B cell (primary cell): ENCODE measurements around the gene BATF3. TPM values are rescaled to one million over a fixed set of nuclear protein-coding genes. Genes with fewer than 3 reads are reported as not detected.

Experiments
- ATAC-seq: fragments of 200-7000 bp; cut with Tn5 transposase; one replicate; pipeline ENCODE4 v1.10.0; 2021; ENCODE audit warnings: low read depth, mild to moderate bottlenecking, moderate number of reproducible peaks, moderate library complexity
- CTCF ChIA-PET: fragments of 350-600 bp; sonication (Branson Sonifier 250); formaldehyde crosslinking; loops from one replicate; lab custom pipeline; 2021; ENCODE audit warnings: antibody characterized with exemption, inconsistent platforms; lab: Charles Lee
- POLR2A ChIA-PET: fragments of 350-600 bp; sonication (Branson Sonifier 250); formaldehyde crosslinking; loops from one replicate; lab custom pipeline; 2021; ENCODE audit warnings: antibody characterized with exemption; lab: Charles Lee
- DNase-seq: peaks from one replicate; pipeline ENCODE4 v3.0.0; 2013
- H2AFZ ChIP-seq: 2 replicates; pipeline ENCODE4 v1.6.1; 2012; ENCODE audit warnings: mild to moderate bottlenecking, low read depth, low read length; ENCODE audit not compliant: insufficient read depth, poor library complexity, severe bottlenecking
- H3K27ac ChIP-seq, 2 donors: 1 replicate in 1 of 2; 2 replicates in 1 of 2; pipeline ENCODE4 v1.5.1; 2012 to 2013; ENCODE audit warnings: low read length in 2 of 2, mild to moderate bottlenecking in 2 of 2, moderate library complexity in 1 of 2
- H3K27me3 ChIP-seq, 4 experiments: fragments of 200-600 bp in 1 of 4; sonication (generic) in 1 of 4; replicated peaks in 1 of 4; 1 replicate in 2 of 4; 2 replicates in 2 of 4; pipeline versions ENCODE4 v1.6.1 to v1.7.0; 2013 to 2016; ENCODE audit warnings: low read length in 3 of 4, mild to moderate bottlenecking in 2 of 4, mixed read lengths in 1 of 4, moderate library complexity in 1 of 4; ENCODE audit not compliant: insufficient read depth in 4 of 4, control insufficient read depth in 3 of 4; ENCODE audit errors: control extremely low read depth in 1 of 4
- H3K36me3 ChIP-seq, 2 experiments: replicated peaks in 1 of 2; 1 replicate in 1 of 2; 2 replicates in 1 of 2; pipeline versions ENCODE4 v1.6.1 to v1.7.1; 2013; ENCODE audit warnings: low read length in 1 of 2; ENCODE audit not compliant: insufficient read depth in 2 of 2, control insufficient read depth in 1 of 2; ENCODE audit errors: control extremely low read depth in 1 of 2, extremely low read depth in 1 of 2
- H3K4me1 ChIP-seq, 2 donors: fragments of 200-600 bp in 1 of 2; sonication (generic) in 1 of 2; 1 replicate in 1 of 2; 2 replicates in 1 of 2; pipeline versions ENCODE4 v1.5.1 to v1.6.1; 2013 to 2017; ENCODE audit warnings: low read length in 2 of 2; ENCODE audit not compliant: control insufficient read depth in 2 of 2, insufficient read depth in 2 of 2
- H3K4me2 ChIP-seq: replicated peaks from 2 replicates; pipeline ENCODE3; 2012; ENCODE audit warnings: mild to moderate bottlenecking, low read depth, low read length; ENCODE audit not compliant: poor library complexity, severe bottlenecking
- H3K4me3 ChIP-seq, 5 experiments: fragments of 200-600 bp in 1 of 5; sonication (generic) in 1 of 5; 1 replicate in 3 of 5; 2 replicates in 2 of 5; pipeline versions ENCODE4 v1.5.1 to v1.7.0; 2011 to 2016; ENCODE audit warnings: low read length in 4 of 5, mild to moderate bottlenecking in 4 of 5, low read depth in 2 of 5, control low read depth in 1 of 5, moderate library complexity in 1 of 5; ENCODE audit not compliant: insufficient read depth in 1 of 5; ENCODE audit errors: control extremely low read depth in 1 of 5, extremely low read depth in 1 of 5
- H3K79me2 ChIP-seq: fragments of 200-600 bp; sonication (generic); one replicate; pipeline ENCODE4 v1.6.0; 2016; ENCODE audit warnings: low read length; ENCODE audit not compliant: control insufficient read depth, insufficient read depth
- H3K9ac ChIP-seq: fragments of 200-600 bp; sonication (generic); 2 replicates; pipeline ENCODE4 v1.6.1; 2017; ENCODE audit warnings: mild to moderate bottlenecking, low read length, moderate library complexity
- H3K9me3 ChIP-seq, 3 donors: one replicate each; pipeline versions ENCODE4 v1.6.1 to v1.7.1; 2013; ENCODE audit warnings: low read length in 2 of 3; ENCODE audit not compliant: control insufficient read depth in 2 of 3, insufficient read depth in 1 of 3; ENCODE audit errors: control extremely low read depth in 1 of 3
- H4K20me1 ChIP-seq: 2 replicates; pipeline ENCODE4 v1.6.0; 2012; ENCODE audit warnings: mild to moderate bottlenecking, low read length; ENCODE audit not compliant: insufficient read depth, control insufficient read depth, poor library complexity, severe bottlenecking
- H3K27ac Mint-ChIP-seq: one replicate; pipeline ENCODE4 v1.8.0; 2021; ENCODE audit warnings: mixed read lengths
- H3K27me3 Mint-ChIP-seq: one replicate; pipeline ENCODE4 v1.8.0; 2021; ENCODE audit warnings: mixed read lengths
- H3K4me1 Mint-ChIP-seq: one replicate; pipeline ENCODE4 v1.8.0; 2021; ENCODE audit warnings: mixed read lengths
- H3K4me3 Mint-ChIP-seq: one replicate; pipeline ENCODE4 v1.8.0; 2021; ENCODE audit warnings: mixed read lengths
- H3K9me3 Mint-ChIP-seq: one replicate; pipeline ENCODE4 v1.8.0; 2022; ENCODE audit warnings: mixed read lengths; ENCODE audit not compliant: insufficient read depth
- CTCF ChIP-seq: fragments of 200-600 bp; IDR thresholded peaks from one replicate; pipeline ENCODE4 v1.8.0; 2022; ENCODE audit warnings: antibody characterized with exemption, mild to moderate bottlenecking
- EZH2 ChIP-seq: IDR thresholded peaks from 2 replicates; pipeline ENCODE4 v1.6.1; 2012; ENCODE audit warnings: borderline replicate concordance, low read depth, mild to moderate bottlenecking, moderate library complexity, low read length; ENCODE audit not compliant: insufficient read depth, poor library complexity, severe bottlenecking
- WGBS: methylation state at CpG from one replicate; pipeline ENCODE4 v1.1.5; 2013; ENCODE audit warnings: missing lambda C conversion rate; ENCODE audit not compliant: insufficient coverage; 5-methylcytosine and 5-hydroxymethylcytosine counted together
- intact Hi-C: fragments of 100-400 bp; cut with micrococcal nuclease; formaldehyde crosslinking; loops from one replicate; pipeline ENCODE4 v1.10.0; 2022
- polyA plus RNA-seq: library from polyadenylated mRNA; depleted of rRNA; stranded (reverse); fragments of >200 nt; gene quantifications from 2 replicates; pipeline ENCODE4 v1.2.3, GENCODE V29; 2012
- total RNA-seq, 2 donors: library from RNA; stranded (reverse); fragments of 120-200 nt in 1 of 2; gene quantifications; 1 replicate in 1 of 2; 2 replicates in 1 of 2; pipeline versions ENCODE4 v1.2.3 to v1.2.4, GENCODE V29; 2013 to 2022

BATF3 gene
- total and polyA plus RNA-seq, 2 donors (not counting 1 experiment from before 2014, with no cell fraction given), result 0.36 to 1.9 TPM

GRCh38 chr1:212669600-212669999, 30.0 kb downstream of the BATF3 start:
- no peaks in the 10 kb centered on the region for H3K9me3 Mint-ChIP-seq
- Histone ChIP-seq H4K20me1 (no peaks in the 10 kb centered on the region), H3K27me3 (peaks cover 0 to 14% (median 0%) of the 10 kb centered on the region in 4 experiments), H3K4me2 (no peak overlapping the region), H2AFZ (no peak overlapping the region), H3K4me1 (peaks cover 15 to 37% of the 10 kb centered on the region in 2 donors), H3K4me3 (no peak overlapping the region), H3K27ac (no peak overlapping the region), H3K79me2 (no peaks in the 10 kb centered on the region), H3K36me3 (no peaks in the 10 kb centered on the region), H3K9me3 (no peaks in the 10 kb centered on the region), H3K9ac (no peak overlapping the region)
- ATAC-seq (no peak), DNase-seq (no peak)
- intact Hi-C loops, result no loop called here
- H3K4me1 Mint-ChIP-seq, result peaks cover 28% of the 10 kb centered on the region
- no peak overlapping the region for H3K4me3 Mint-ChIP-seq
- POLR2A ChIA-PET, result no interaction called here
- H3K27me3 Mint-ChIP-seq, result no peaks in the 10 kb centered on the region
- no peak overlapping the region for H3K27ac Mint-ChIP-seq
- WGBS, result 93% methylated on average over 3 of the region's 8 CpGs
- CTCF ChIA-PET, result interaction anchor here (1.3 kb wide), 1 partner anchor 29 kb away, joined by 3 read pairs; no protein-coding TSS in a partner anchor
- TF ChIP-seq CTCF (no peak), EZH2 (no peak)

DNA sequence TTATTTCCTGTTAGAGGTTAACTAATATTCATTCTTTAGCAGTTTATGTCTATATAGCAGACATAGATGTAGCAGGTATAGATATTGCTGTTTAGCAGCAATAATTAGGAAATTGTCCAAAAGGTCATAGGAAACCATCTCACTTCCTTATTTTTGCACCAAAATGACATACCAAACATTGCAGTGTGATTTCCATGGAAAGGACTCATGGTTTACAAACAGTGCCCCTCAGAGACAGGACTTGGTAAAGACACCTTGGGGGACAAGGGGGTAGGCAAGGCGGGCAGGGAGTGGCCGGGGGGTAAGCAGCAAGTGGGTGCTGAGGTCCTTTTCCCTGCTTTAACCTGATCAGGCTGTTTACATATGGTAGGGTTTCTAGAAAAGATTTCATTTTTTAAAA, 30.5 kb downstream of the BATF3 start:
- Histone ChIP-seq H3K36me3 (no peaks in the 10 kb centered on the region), H2AFZ (no peak overlapping the region), H3K27ac (no peak overlapping the region), H3K4me3 (no peak overlapping the region), H3K4me1 (peaks cover 15 to 37% of the 10 kb centered on the region in 2 donors), H3K9me3 (no peaks in the 10 kb centered on the region), H3K4me2 (no peak overlapping the region), H3K27me3 (peaks cover 0 to 14% (median 0%) of the 10 kb centered on the region in 4 experiments), H4K20me1 (no peaks in the 10 kb centered on the region), H3K79me2 (no peaks in the 10 kb centered on the region), H3K9ac (no peak overlapping the region)
- intact Hi-C loops, result no loop called here
- ChIA-PET POLR2A (no interaction called here), CTCF (interaction anchor here (0.7 to 3.1 kb wide), 6 partner anchors 28 to 213 kb away, joined by 3 to 18 read pairs (median 3); no protein-coding TSS in a partner anchor)
- Mint-ChIP-seq H3K4me1 (peaks cover 28% of the 10 kb centered on the region), H3K4me3 (no peak overlapping the region), H3K9me3 (no peaks in the 10 kb centered on the region), H3K27ac (no peak overlapping the region), H3K27me3 (no peaks in the 10 kb centered on the region)
- 78% methylated on average over 2 of the region's 2 CpGs for WGBS
- no peak for TF ChIP-seq EZH2
- TF ChIP-seq CTCF, result no peak
- DNase-seq (no peak), ATAC-seq (no peak)
